ENCODE data around the gene KCNK1. TPM values are rescaled to one million over a fixed set of nuclear protein-coding genes. Genes with fewer than 3 reads are reported as not detected.

Gene KCNK1
- polyA plus RNA-seq, 2 of the 4 experiments (the other 2 are of a cell fraction): 8.4 to 11.8 TPM

DNA sequence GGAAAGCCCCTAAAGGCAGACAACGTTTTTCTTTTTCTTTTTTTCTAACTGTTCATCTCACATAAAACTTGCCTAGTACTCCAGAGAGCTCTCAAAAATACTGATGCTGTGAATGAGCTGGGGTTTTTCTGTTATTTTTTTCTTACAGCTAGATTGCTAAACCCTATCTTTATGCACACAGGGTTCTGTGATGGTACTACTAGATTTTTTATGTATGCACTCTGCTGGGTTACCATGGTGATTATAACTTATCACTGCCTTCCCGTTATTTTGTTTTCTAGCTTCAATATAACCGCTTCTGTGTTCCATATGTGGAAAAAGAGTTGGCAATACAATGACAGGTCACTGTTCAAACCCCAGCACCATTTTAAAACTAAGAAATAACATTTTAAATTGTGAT, 43.7 kb upstream of the KCNK1 start (continued):
- TF ChIP-seq, protein P1, sequence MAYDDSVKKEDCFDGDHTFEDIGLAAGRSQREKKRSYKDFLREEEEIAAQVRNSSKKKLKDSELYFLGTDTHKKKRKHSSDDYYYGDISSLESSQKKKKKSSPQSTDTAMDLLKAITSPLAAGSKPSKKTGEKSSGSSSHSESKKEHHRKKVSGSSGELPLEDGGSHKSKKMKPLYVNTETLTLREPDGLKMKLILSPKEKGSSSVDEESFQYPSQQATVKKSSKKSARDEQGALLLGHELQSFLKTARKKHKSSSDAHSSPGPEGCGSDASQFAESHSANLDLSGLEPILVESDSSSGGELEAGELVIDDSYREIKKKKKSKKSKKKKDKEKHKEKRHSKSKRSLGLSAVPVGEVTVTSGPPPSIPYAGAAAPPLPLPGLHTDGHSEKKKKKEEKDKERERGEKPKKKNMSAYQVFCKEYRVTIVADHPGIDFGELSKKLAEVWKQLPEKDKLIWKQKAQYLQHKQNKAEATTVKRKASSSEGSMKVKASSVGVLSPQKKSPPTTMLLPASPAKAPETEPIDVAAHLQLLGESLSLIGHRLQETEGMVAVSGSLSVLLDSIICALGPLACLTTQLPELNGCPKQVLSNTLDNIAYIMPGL (CRISPR knock-in tag; IDR thresholded peaks at IDR 0.05; ENCODE audit: borderline replicate concordance): no peak
- TF ChIP-seq CHD2 (IDR thresholded peaks at IDR 0.05; ENCODE audit: low read length, partially characterized antibody) (no peak), ZNF302 (CRISPR knock-in tag; IDR thresholded peaks at IDR 0.05) (no peak), HOXB5 (CRISPR knock-in tag; IDR thresholded peaks at IDR 0.05) (no peak)

DNA sequence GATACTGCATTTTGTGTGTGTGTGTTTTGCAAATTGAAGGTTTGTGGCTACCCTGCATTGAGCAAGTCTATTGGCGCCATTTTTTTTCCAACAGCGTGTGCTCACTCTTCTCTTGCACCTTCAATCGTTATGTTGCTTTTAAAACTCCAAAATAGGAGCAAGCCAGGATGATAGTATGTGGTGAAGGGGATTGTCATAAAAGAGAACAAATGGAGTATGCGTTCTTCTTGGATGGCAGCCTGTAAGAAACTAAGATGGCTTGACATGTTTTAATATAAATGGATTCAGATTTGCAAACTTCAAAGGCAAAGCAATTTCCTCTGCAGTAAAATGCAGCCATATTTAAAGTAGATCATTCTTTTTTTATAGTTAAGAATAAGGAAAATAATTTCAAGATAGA, 43.2 kb upstream of the KCNK1 start:
- H3K27ac ChIP-seq: no peak overlapping the region
- no peak overlapping the region for H3K4me2 ChIP-seq
- 72% methylated on average over 4 of the region's 4 CpGs for WGBS (ENCODE audit: missing lambda C conversion rate)
- ChIA-PET CTCF (interaction anchor here (1.1 kb wide), 1 partner anchor 130 kb away, joined by 3 read pairs; no protein-coding TSS in a partner anchor), POLR2A (no interaction called here)
- H3K4me1 ChIP-seq: no peaks in the 10 kb centered on the region
- no peak overlapping the region for H3K4me3 ChIP-seq
- no peak for DNase-seq (ENCODE audit: low read depth in 1 of 2, low spot score in 1 of 2)
- no peak for ATAC-seq
- no peak for FAIRE-seq
- TF ChIP-seq HEYL (CRISPR knock-in tag; IDR thresholded peaks at IDR 0.05) (no peak), EHMT2 (IDR thresholded peaks at IDR 0.05; ENCODE audit: low read depth) (no peak), ZSCAN20 (CRISPR knock-in tag; IDR thresholded peaks at IDR 0.05) (no peak), RCOR1 (IDR thresholded peaks at IDR 0.05; ENCODE audit: low read depth, low read length) (no peak), ESRRA (IDR thresholded peaks at IDR 0.05; ENCODE audit: borderline replicate concordance, low read length) (no peak), RARB (CRISPR knock-in tag; IDR thresholded peaks at IDR 0.05) (no peak), KDM5A (IDR thresholded peaks at IDR 0.05) (no peak), JUNB (IDR thresholded peaks at IDR 0.05) (no peak), TP53 (CRISPR knock-in tag; IDR thresholded peaks at IDR 0.05) (no peak)
- TF ChIP-seq, protein P2, sequence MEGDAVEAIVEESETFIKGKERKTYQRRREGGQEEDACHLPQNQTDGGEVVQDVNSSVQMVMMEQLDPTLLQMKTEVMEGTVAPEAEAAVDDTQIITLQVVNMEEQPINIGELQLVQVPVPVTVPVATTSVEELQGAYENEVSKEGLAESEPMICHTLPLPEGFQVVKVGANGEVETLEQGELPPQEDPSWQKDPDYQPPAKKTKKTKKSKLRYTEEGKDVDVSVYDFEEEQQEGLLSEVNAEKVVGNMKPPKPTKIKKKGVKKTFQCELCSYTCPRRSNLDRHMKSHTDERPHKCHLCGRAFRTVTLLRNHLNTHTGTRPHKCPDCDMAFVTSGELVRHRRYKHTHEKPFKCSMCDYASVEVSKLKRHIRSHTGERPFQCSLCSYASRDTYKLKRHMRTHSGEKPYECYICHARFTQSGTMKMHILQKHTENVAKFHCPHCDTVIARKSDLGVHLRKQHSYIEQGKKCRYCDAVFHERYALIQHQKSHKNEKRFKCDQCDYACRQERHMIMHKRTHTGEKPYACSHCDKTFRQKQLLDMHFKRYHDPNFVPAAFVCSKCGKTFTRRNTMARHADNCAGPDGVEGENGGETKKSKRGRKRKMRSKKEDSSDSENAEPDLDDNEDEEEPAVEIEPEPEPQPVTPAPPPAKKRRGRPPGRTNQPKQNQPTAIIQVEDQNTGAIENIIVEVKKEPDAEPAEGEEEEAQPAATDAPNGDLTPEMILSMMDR (IDR thresholded peaks at IDR 0.05): no peak
- H3K9me3 ChIP-seq: peaks cover 4% of the 10 kb centered on the region; the same call in 1 of the 3 replicates

GRCh38 chr1:233572896-233573295, 41.0 kb upstream of the KCNK1 start:
- no peak overlapping the region for H3K27ac ChIP-seq
- POLR2A ChIA-PET: no interaction called here
- CTCF ChIA-PET: interaction anchor here (1.0 kb wide), 1 partner anchor 11 kb away, joined by 3 read pairs; no protein-coding TSS in a partner anchor
- FAIRE-seq (no peak), DNase-seq (ENCODE audit: low read depth in 1 of 2, low spot score in 1 of 2) (no peak), ATAC-seq (no peak)
- H3K4me2 ChIP-seq: no peak overlapping the region
- no peak overlapping the region for H3K4me3 ChIP-seq
- WGBS (ENCODE audit: missing lambda C conversion rate): 95% methylated on average over 4 of the region's 4 CpGs
- H3K9me3 ChIP-seq: no peaks in the 10 kb centered on the region
- H3K4me1 ChIP-seq: no peaks in the 10 kb centered on the region
- TF ChIP-seq RNF2 (IDR thresholded peaks at IDR 0.05; ENCODE audit: borderline replicate concordance, low read depth) (no peak), BHLHE40 (IDR thresholded peaks at IDR 0.05; ENCODE audit: low read depth, low read length) (no peak), USF2 (IDR thresholded peaks at IDR 0.05) (no peak), NPAS2 (CRISPR knock-in tag; IDR thresholded peaks at IDR 0.05; ENCODE audit: borderline replicate concordance) (no peak), RARB (CRISPR knock-in tag; IDR thresholded peaks at IDR 0.05) (no peak), CEBPB (IDR thresholded peaks at IDR 0.05) (no peak), TFCP2L1 (CRISPR knock-in tag; IDR thresholded peaks at IDR 0.05) (no peak), RCOR1 (IDR thresholded peaks at IDR 0.05; ENCODE audit: low read depth, low read length) (no peak), REST (IDR thresholded peaks at IDR 0.05) (no peak), NFE2L2 (conservative IDR thresholded peaks at IDR 0.05; ENCODE audit: low read length) (no peak), KDM1A (IDR thresholded peaks at IDR 0.05; ENCODE audit: low read depth) (no peak), MAZ (IDR thresholded peaks at IDR 0.05; ENCODE audit: borderline replicate concordance, low read depth, low read length) (no peak), ZSCAN20 (CRISPR knock-in tag; IDR thresholded peaks at IDR 0.05) (no peak), HES2 (IDR thresholded peaks at IDR 0.05) (no peak), HOXB5 (CRISPR knock-in tag; IDR thresholded peaks at IDR 0.05) (no peak), POLR2A (IDR thresholded peaks at IDR 0.05; ENCODE audit: low read length) (no peak)
- TF ChIP-seq, protein P3, sequence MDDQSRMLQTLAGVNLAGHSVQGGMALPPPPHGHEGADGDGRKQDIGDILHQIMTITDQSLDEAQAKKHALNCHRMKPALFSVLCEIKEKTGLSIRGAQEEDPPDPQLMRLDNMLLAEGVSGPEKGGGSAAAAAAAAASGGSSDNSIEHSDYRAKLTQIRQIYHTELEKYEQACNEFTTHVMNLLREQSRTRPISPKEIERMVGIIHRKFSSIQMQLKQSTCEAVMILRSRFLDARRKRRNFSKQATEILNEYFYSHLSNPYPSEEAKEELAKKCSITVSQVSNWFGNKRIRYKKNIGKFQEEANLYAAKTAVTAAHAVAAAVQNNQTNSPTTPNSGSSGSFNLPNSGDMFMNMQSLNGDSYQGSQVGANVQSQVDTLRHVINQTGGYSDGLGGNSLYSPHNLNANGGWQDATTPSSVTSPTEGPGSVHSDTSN (IDR thresholded peaks at IDR 0.05): no peak
